ENCODE results near the gene FAN1. TPM values are rescaled to one million over a fixed set of nuclear protein-coding genes. Genes with fewer than 3 reads are reported as not detected.

The FAN1 gene
- total and polyA plus RNA-seq, 9 of the 15 experiments (the other 6 are each of a cell fraction or from before 2014, with no cell fraction given), result 1.5 to 16.8 (median 12.0) TPM

DNA sequence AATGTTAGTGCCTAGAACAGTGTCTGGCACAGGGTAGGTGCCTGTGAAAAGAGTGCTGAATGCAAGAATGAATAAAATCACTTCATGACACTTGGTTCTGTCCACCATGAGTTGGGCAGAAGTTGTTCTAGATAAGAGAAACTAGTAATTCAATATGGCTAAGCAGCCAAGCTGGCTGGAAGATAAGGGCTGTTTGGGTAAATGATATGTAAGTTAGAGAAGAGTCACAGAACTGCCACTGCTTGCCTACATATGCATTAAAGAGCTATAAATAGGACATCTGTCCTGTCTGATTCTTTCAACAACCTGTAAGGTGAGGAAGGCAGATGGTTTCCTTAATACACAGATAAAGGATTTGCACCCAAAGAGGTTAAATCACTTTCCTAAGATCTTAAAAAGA lies 74.6 kb downstream of the FAN1 start:
- Histone ChIP-seq H2AFZ (ENCODE audit: low read depth, low read length) (no peak overlapping the region), H4K20me1 (replicated peaks; ENCODE audit: control insufficient read depth, insufficient read depth, low read length) (peaks cover 9% of the 10 kb centered on the region), H3K4me2 (ENCODE audit: insufficient read depth, low read length) (no peak overlapping the region), H3K9ac (ENCODE audit: insufficient read depth in 1 of 2, low read depth in 2 of 2, low read length in 2 of 2) (no peak overlapping the region), H3K9me1 (ENCODE audit: control insufficient read depth, insufficient read depth, low read length) (no peaks in the 10 kb centered on the region), H3K9me3 (replicated peaks; ENCODE audit: control insufficient read depth, insufficient read depth, low read depth, low read length) (no peaks in the 10 kb centered on the region), H3K36me3 (ENCODE audit: control insufficient read depth, insufficient read depth, low read length) (peaks cover 10% of the 10 kb centered on the region; the same call in 2 of the 3 replicates), H3K4me3 (no peak overlapping the region), H3K79me2 (ENCODE audit: control insufficient read depth, insufficient read depth, low read length) (no peaks in the 10 kb centered on the region), H3K4me1 (replicated peaks in 1 of 2; ENCODE audit: control insufficient read depth in 2 of 2, insufficient read depth in 2 of 2, low read length in 2 of 2) (peaks cover 0 to 3% of the 10 kb centered on the region in 2 experiments; a peak in 1 of 5 replicates), H3K27me3 (ENCODE audit: control insufficient read depth in 2 of 2, insufficient read depth in 2 of 2, low read length in 2 of 2) (no peaks in the 10 kb centered on the region), H3K27ac (ENCODE audit: extremely low read depth, low read depth, low read length) (no peak overlapping the region)
- ChIA-PET POLR2A (interaction anchor here (0.7 to 1.8 kb wide), 4 partner anchors 10 to 177 kb away, joined by 3 to 9 read pairs (median 6); partner anchors contain the start of gene MTMR10), CTCF (ENCODE audit: low intra/inter-chr PET ratio) (no interaction called here)
- in situ Hi-C loops (cut with MboI), result no loop called here
- ATAC-seq (peak; percentile 88), FAIRE-seq (peak; percentile 78), DNase-seq (ENCODE audit: extremely low read depth in 1 of 4, low spot score in 3 of 4) (peak; percentile 16 to 76 (median 38))
- no TSS peak for BruUV-seq (replicated peaks)
- intact Hi-C loops (cut with micrococcal nuclease), result no loop called here
- TF ChIP-seq NCOA2 (IDR thresholded peaks at IDR 0.05; ENCODE audit: partially characterized antibody in 2 of 2), result peak in 1 of 2 experiments; percentile 37
- TF ChIP-seq CREB1 (IDR thresholded peaks at IDR 0.05), result 0 out of 2 replicates have a peak, but pooled peaks have one; percentile 33
- TF ChIP-seq CREB1 (CRISPR knock-in tag; IDR thresholded peaks at IDR 0.05), result no peak
- TF ChIP-seq SMARCA4 (IDR thresholded peaks at IDR 0.05), result peak; percentile 89
- peak; percentile 88 for TF ChIP-seq GATA2 (CRISPR knock-in tag; IDR thresholded peaks at IDR 0.05)
- TF ChIP-seq PHB2 (IDR thresholded peaks at IDR 0.05; ENCODE audit: low read depth), result peak; percentile 93
- TF ChIP-seq, protein P1, sequence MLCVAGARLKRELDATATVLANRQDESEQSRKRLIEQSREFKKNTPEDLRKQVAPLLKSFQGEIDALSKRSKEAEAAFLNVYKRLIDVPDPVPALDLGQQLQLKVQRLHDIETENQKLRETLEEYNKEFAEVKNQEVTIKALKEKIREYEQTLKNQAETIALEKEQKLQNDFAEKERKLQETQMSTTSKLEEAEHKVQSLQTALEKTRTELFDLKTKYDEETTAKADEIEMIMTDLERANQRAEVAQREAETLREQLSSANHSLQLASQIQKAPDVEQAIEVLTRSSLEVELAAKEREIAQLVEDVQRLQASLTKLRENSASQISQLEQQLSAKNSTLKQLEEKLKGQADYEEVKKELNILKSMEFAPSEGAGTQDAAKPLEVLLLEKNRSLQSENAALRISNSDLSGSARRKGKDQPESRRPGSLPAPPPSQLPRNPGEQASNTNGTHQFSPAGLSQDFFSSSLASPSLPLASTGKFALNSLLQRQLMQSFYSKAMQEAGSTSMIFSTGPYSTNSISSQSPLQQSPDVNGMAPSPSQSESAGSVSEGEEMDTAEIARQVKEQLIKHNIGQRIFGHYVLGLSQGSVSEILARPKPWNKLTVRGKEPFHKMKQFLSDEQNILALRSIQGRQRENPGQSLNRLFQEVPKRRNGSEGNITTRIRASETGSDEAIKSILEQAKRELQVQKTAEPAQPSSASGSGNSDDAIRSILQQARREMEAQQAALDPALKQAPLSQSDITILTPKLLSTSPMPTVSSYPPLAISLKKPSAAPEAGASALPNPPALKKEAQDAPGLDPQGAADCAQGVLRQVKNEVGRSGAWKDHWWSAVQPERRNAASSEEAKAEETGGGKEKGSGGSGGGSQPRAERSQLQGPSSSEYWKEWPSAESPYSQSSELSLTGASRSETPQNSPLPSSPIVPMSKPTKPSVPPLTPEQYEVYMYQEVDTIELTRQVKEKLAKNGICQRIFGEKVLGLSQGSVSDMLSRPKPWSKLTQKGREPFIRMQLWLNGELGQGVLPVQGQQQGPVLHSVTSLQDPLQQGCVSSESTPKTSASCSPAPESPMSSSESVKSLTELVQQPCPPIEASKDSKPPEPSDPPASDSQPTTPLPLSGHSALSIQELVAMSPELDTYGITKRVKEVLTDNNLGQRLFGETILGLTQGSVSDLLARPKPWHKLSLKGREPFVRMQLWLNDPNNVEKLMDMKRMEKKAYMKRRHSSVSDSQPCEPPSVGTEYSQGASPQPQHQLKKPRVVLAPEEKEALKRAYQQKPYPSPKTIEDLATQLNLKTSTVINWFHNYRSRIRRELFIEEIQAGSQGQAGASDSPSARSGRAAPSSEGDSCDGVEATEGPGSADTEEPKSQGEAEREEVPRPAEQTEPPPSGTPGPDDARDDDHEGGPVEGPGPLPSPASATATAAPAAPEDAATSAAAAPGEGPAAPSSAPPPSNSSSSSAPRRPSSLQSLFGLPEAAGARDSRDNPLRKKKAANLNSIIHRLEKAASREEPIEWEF (CRISPR knock-in tag; IDR thresholded peaks at IDR 0.05), result 0 out of 2 replicates have a peak, but pooled peaks have one; percentile 27
- TF ChIP-seq ARNT (IDR thresholded peaks at IDR 0.05), result peak; percentile 34 to 50; a peak in 2 of 4 replicates
- peak; percentile 79 to 96; a peak in 3 of 4 replicates for TF ChIP-seq HDAC1 (IDR thresholded peaks at IDR 0.05)
- TF ChIP-seq, protein P2, sequence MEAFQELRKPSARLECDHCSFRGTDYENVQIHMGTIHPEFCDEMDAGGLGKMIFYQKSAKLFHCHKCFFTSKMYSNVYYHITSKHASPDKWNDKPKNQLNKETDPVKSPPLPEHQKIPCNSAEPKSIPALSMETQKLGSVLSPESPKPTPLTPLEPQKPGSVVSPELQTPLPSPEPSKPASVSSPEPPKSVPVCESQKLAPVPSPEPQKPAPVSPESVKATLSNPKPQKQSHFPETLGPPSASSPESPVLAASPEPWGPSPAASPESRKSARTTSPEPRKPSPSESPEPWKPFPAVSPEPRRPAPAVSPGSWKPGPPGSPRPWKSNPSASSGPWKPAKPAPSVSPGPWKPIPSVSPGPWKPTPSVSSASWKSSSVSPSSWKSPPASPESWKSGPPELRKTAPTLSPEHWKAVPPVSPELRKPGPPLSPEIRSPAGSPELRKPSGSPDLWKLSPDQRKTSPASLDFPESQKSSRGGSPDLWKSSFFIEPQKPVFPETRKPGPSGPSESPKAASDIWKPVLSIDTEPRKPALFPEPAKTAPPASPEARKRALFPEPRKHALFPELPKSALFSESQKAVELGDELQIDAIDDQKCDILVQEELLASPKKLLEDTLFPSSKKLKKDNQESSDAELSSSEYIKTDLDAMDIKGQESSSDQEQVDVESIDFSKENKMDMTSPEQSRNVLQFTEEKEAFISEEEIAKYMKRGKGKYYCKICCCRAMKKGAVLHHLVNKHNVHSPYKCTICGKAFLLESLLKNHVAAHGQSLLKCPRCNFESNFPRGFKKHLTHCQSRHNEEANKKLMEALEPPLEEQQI (IDR thresholded peaks at IDR 0.05), result peak; percentile 55; the same call in 1 of the 2 replicates
- TF ChIP-seq TEAD4 (IDR thresholded peaks at IDR 0.05; ENCODE audit: low read length), result peak; percentile 99
- no peak for TF ChIP-seq TEAD4 (CRISPR knock-in tag; IDR thresholded peaks at IDR 0.05; ENCODE audit: borderline replicate concordance)
- TF ChIP-seq, protein P3, sequence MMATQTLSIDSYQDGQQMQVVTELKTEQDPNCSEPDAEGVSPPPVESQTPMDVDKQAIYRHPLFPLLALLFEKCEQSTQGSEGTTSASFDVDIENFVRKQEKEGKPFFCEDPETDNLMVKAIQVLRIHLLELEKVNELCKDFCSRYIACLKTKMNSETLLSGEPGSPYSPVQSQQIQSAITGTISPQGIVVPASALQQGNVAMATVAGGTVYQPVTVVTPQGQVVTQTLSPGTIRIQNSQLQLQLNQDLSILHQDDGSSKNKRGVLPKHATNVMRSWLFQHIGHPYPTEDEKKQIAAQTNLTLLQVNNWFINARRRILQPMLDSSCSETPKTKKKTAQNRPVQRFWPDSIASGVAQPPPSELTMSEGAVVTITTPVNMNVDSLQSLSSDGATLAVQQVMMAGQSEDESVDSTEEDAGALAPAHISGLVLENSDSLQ (IDR thresholded peaks at IDR 0.05), result peak; percentile 31; the same call in 1 of the 2 replicates
